Measurements from ENCODE around the gene ARHGAP6.

ARHGAP6 gene

GRCh38 chrX:11103006-11103405, 562.7 kb downstream of the ARHGAP6 start:
- no peak overlapping the region for H2AFZ ChIP-seq (ENCODE audit: low read depth)
- no peak overlapping the region for H3K4me3 ChIP-seq (IDR thresholded peaks at IDR 0.05; ENCODE audit: insufficient read depth, low read depth, low read length)
- no peak for TF ChIP-seq CTCF (conservative IDR thresholded peaks at IDR 0.05; ENCODE audit: low read depth, low read length)
- no peak overlapping the region for H3K9ac ChIP-seq
- H3K79me2 ChIP-seq (ENCODE audit: insufficient read depth, low read depth): no peaks in the 10 kb centered on the region
- no peaks in the 10 kb centered on the region for H3K4me1 ChIP-seq (ENCODE audit: low read depth, poor library complexity, severe bottlenecking)
- H3K36me3 ChIP-seq (ENCODE audit: insufficient read depth): no peaks in the 10 kb centered on the region
- H3K4me2 ChIP-seq: no peak overlapping the region
- H3K27ac ChIP-seq: no peak overlapping the region
- no peaks in the 10 kb centered on the region for H4K20me1 ChIP-seq (ENCODE audit: insufficient read depth)
- H3K27me3 ChIP-seq (ENCODE audit: insufficient read depth, low read depth): no peaks in the 10 kb centered on the region

DNA sequence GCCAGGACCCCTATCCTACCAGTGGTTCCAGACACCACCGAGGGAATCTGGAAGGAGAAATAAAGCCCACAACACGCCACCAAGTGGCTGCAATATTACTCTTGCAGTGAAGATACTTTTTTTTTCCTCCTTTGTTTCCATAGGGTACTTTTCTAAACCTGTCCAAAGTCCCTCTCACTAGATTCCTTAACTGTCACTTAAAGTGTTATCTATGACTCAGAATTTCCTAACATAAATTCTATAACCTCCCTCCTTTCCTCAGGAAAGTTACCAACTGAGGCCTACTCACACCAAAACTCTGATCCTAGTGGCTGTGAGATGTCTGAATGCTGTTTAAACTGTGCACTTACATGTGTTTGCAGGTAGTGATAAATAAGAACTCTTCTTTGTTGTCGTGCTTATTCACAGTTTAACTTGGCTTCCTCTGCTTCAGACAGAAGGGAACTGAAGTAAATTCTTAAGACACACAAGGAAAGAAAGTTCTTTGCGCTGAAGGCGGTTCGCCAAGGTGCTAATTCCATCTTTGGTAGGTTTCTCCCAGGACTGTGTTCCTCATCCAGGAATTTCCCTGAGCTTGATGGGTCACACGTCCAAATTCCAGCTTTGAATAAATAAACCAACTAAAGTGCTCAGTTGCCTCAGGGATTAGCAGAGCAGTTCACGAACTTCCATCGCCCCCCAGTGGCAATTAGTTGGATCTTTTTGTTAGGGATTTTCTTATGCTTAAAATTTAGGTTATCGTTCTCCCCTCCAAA, 565.3 kb downstream of the ARHGAP6 start:
- H3K27ac ChIP-seq: no peak overlapping the region
- H2AFZ ChIP-seq (ENCODE audit: low read depth): no peak overlapping the region
- no peak overlapping the region for H3K4me3 ChIP-seq (IDR thresholded peaks at IDR 0.05; ENCODE audit: insufficient read depth, low read depth, low read length)
- peak; percentile 66 for TF ChIP-seq CTCF (conservative IDR thresholded peaks at IDR 0.05; ENCODE audit: low read depth, low read length)
- no peak overlapping the region for H3K4me2 ChIP-seq
- no peaks in the 10 kb centered on the region for H3K79me2 ChIP-seq (ENCODE audit: insufficient read depth, low read depth)
- no peaks in the 10 kb centered on the region for H3K36me3 ChIP-seq (ENCODE audit: insufficient read depth)
- no peak overlapping the region for H3K9ac ChIP-seq
- H3K4me1 ChIP-seq (ENCODE audit: low read depth, poor library complexity, severe bottlenecking): no peaks in the 10 kb centered on the region
- H3K27me3 ChIP-seq (ENCODE audit: insufficient read depth, low read depth): no peaks in the 10 kb centered on the region
- no peaks in the 10 kb centered on the region for H4K20me1 ChIP-seq (ENCODE audit: insufficient read depth)

DNA sequence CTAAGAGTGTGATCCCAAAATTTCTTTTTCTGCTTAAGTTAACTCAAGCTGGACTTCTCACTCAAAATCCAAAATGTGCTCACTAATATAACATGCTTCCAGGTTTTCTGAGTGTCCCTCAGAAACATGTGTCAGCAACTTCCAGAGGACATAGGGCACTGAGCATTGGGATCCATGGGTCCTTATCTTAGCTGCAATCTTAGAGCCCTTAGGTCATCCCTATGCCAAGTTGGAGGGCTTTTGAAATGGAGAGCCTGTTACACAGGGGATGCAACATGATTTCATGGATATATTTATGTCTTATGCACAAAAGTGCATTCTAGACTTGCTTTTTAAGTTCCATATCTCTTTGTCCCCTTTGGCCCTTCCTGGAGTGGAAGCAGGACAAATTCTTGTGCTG, 566.3 kb downstream of the ARHGAP6 start:
- Histone ChIP-seq H3K36me3 (ENCODE audit: insufficient read depth) (no peaks in the 10 kb centered on the region), H3K4me3 (IDR thresholded peaks at IDR 0.05; ENCODE audit: insufficient read depth, low read depth, low read length) (no peak overlapping the region), H3K9ac (no peak overlapping the region), H4K20me1 (ENCODE audit: insufficient read depth) (no peaks in the 10 kb centered on the region), H3K27me3 (ENCODE audit: insufficient read depth, low read depth) (no peaks in the 10 kb centered on the region), H3K4me1 (ENCODE audit: low read depth, poor library complexity, severe bottlenecking) (no peaks in the 10 kb centered on the region), H3K4me2 (no peak overlapping the region), H3K79me2 (ENCODE audit: insufficient read depth, low read depth) (no peaks in the 10 kb centered on the region), H3K27ac (no peak overlapping the region), H2AFZ (ENCODE audit: low read depth) (no peak overlapping the region)
- TF ChIP-seq CTCF (conservative IDR thresholded peaks at IDR 0.05; ENCODE audit: low read depth, low read length): no peak

DNA sequence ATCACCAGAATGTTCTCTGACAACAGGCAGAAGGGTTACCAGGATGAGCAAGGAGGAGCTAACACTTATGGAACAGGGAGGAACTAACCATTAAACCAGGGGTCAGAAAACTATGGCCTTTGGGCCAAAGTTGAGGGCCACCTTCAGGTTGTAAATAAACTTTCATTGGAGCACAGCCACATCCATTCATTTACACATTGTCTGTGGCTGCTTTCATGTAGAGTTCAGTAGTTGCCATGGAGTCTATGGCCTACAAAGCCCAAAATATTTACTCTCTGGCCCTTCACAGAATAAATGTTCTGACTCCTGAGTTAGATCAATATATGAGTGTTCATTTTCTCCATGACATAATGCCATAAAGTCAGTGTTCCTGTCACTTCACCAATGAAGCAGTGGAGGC, 567.8 kb downstream of the ARHGAP6 start:
- Histone ChIP-seq H3K27ac (no peak overlapping the region), H3K9ac (no peak overlapping the region), H3K36me3 (ENCODE audit: insufficient read depth) (no peaks in the 10 kb centered on the region), H3K4me3 (IDR thresholded peaks at IDR 0.05; ENCODE audit: insufficient read depth, low read depth, low read length) (no peak overlapping the region), H3K27me3 (ENCODE audit: insufficient read depth, low read depth) (no peaks in the 10 kb centered on the region), H4K20me1 (ENCODE audit: insufficient read depth) (no peaks in the 10 kb centered on the region), H3K79me2 (ENCODE audit: insufficient read depth, low read depth) (no peaks in the 10 kb centered on the region), H3K4me1 (ENCODE audit: low read depth, poor library complexity, severe bottlenecking) (no peaks in the 10 kb centered on the region), H3K4me2 (no peak overlapping the region), H2AFZ (ENCODE audit: low read depth) (no peak overlapping the region)
- TF ChIP-seq CTCF (conservative IDR thresholded peaks at IDR 0.05; ENCODE audit: low read depth, low read length): no peak
